Mesothelial cell of epicardium (in vitro differentiated cells): ENCODE data around the gene PANX2. TPM values are rescaled to one million over a fixed set of nuclear protein-coding genes. Genes with fewer than 3 reads are reported as not detected.

ENCODE experiments used
- DNase-seq, 2 experiments: peaks; one replicate each; pipeline ENCODE4 v3.0.0; 2021; ENCODE audit warnings: low spot score in 2 of 2; ENCODE audit not compliant: unreplicated experiment in 2 of 2
- H3K27ac Mint-ChIP-seq: 2 replicates; pipeline ENCODE4 v1.8.0; 2021; ENCODE audit warnings: mixed read lengths
- H3K27me3 Mint-ChIP-seq: 2 replicates; pipeline ENCODE4 v1.8.0; 2021; ENCODE audit warnings: low read depth, mixed read lengths
- H3K36me3 Mint-ChIP-seq: 2 replicates; pipeline ENCODE4 v1.8.0; 2021; ENCODE audit warnings: mixed read lengths
- H3K4me1 Mint-ChIP-seq: 2 replicates; pipeline ENCODE4 v1.8.0; 2021; ENCODE audit warnings: mixed read lengths
- H3K4me3 Mint-ChIP-seq: 2 replicates; pipeline ENCODE4 v1.8.0; 2021; ENCODE audit warnings: mild to moderate bottlenecking, moderate library complexity, mixed read lengths
- H3K9me3 Mint-ChIP-seq: 2 replicates; pipeline ENCODE4 v1.8.0; 2021; ENCODE audit warnings: mixed read lengths
- total RNA-seq: library from RNA; stranded (reverse); gene quantifications from 3 replicates; pipeline ENCODE4 v1.2.1, GENCODE V29; 2021
- TF ChIP-seq, protein P1 (sequence below): fragments of 200-600 bp; sonication (generic); IDR thresholded peaks from one replicate; pipeline ENCODE4 v1.5.0; 2021; ENCODE audit warnings: antibody characterized with exemption; ENCODE audit not compliant: unreplicated experiment

Gene PANX2
- total RNA-seq, 1 donor from 2014 or later = 7.0 TPM

DNA sequence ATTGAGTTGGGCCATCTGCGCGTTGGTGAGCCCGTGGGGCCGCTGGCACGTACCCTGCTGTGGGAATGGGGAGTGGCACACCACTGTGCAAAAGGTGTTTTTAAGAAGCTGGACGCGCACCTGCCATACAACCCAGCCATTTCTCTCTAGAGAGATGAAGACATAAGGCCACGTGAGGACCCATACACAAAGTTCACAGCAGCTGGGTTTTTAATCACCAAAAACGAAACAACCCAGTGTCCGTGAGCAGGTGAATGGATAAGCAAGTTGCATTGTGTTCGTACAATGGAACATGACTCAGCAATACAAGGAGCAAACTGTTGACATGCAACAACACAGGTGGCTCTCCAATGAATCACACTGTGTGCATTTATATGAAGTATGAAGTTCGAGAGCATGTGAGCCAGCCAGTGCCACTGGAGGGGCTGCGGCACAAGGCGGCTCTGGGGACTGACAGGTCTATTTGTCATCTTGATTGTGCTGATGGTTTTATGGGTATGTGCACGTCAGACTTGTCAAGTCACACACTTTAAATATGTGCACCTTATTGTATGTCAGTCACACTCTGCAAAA is 30.6 kb upstream of the PANX2 start:
- H3K4me1 Mint-ChIP-seq = peaks cover 10% of the 10 kb centered on the region
- no peak overlapping the region for H3K4me3 Mint-ChIP-seq
- H3K36me3 Mint-ChIP-seq = no peaks in the 10 kb centered on the region
- peaks cover 7% of the 10 kb centered on the region for H3K27me3 Mint-ChIP-seq
- TF ChIP-seq, protein P1, sequence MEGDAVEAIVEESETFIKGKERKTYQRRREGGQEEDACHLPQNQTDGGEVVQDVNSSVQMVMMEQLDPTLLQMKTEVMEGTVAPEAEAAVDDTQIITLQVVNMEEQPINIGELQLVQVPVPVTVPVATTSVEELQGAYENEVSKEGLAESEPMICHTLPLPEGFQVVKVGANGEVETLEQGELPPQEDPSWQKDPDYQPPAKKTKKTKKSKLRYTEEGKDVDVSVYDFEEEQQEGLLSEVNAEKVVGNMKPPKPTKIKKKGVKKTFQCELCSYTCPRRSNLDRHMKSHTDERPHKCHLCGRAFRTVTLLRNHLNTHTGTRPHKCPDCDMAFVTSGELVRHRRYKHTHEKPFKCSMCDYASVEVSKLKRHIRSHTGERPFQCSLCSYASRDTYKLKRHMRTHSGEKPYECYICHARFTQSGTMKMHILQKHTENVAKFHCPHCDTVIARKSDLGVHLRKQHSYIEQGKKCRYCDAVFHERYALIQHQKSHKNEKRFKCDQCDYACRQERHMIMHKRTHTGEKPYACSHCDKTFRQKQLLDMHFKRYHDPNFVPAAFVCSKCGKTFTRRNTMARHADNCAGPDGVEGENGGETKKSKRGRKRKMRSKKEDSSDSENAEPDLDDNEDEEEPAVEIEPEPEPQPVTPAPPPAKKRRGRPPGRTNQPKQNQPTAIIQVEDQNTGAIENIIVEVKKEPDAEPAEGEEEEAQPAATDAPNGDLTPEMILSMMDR = no peak
- H3K9me3 Mint-ChIP-seq = peaks cover 4% of the 10 kb centered on the region
- no peak overlapping the region for H3K27ac Mint-ChIP-seq
- DNase-seq = no peak

DNA sequence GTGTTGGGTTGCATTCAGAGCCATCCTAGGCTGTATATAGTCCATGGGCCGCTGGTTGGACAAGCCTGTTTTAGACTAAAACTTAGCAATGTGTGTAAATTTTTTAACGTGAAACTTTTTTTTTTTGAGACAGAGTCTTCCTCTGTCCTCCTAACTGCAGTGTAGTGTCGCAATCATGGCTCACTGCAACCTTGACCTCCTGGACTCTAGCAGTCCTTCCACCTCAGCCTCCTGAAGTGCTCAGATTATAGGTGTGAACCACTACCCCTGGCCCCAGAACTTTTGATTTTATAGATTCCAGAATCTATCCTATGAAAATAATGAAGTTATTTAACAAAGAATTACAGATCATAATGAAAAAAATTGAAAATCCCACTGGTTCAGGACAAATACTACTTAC is 29.9 kb upstream of the PANX2 start:
- DNase-seq = no peak
- peaks cover 7% of the 10 kb centered on the region for H3K27me3 Mint-ChIP-seq
- H3K9me3 Mint-ChIP-seq = peaks cover 4% of the 10 kb centered on the region
- no peak overlapping the region for H3K27ac Mint-ChIP-seq
- H3K4me1 Mint-ChIP-seq = peaks cover 13% of the 10 kb centered on the region
- no peak overlapping the region for H3K4me3 Mint-ChIP-seq
- TF ChIP-seq, protein P1 = no peak
- no peaks in the 10 kb centered on the region for H3K36me3 Mint-ChIP-seq

DNA sequence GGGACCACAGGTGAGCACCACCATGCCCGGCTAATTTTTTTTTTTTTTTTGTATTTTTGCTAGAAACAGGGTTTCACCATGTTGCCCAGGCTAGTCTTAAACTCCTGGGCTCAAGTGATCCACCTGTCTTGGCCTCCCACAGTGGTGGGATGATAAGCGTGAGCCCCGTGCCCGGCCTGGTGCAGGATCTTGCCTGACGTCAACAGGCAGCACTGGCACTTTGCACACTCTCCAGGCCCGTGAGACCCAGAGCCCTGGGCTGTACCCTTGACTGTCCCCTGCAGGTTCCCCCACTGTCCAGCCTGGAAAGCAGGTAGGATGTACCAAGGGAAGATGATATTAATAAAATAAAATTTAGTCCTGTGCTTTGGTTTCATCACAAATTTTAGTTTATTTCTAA is 29.1 kb upstream of the PANX2 start:
- Mint-ChIP-seq H3K27ac (no peak overlapping the region), H3K36me3 (no peaks in the 10 kb centered on the region), H3K4me1 (peaks cover 18% of the 10 kb centered on the region), H3K27me3 (peaks cover 7% of the 10 kb centered on the region), H3K9me3 (peaks cover 4% of the 10 kb centered on the region), H3K4me3 (no peak overlapping the region)
- no peak for DNase-seq
- TF ChIP-seq, protein P1 = no peak

DNA sequence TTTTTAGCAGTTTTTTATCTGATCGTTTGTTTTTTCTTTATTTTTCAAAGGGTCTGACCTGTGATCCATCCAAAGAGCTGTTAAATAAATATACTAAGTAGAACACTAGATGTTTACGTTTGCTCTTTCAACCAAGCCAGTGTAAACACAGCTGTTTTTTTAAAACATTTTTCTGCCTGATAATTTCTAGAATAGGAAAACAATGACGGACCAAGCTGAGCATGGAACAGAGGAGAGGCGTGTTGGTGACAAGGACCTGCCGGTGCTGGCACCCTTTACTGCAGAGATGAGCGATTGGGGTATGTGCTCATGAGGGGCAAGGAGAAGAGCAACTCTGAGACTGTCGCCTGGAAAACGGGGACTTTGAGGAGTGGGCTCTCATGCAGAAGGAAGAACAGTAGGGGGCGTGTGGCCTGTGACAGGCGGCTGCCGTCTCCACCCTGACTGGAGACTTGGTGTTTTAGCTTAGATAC is 28.6 kb upstream of the PANX2 start:
- DNase-seq = no peak

DNA sequence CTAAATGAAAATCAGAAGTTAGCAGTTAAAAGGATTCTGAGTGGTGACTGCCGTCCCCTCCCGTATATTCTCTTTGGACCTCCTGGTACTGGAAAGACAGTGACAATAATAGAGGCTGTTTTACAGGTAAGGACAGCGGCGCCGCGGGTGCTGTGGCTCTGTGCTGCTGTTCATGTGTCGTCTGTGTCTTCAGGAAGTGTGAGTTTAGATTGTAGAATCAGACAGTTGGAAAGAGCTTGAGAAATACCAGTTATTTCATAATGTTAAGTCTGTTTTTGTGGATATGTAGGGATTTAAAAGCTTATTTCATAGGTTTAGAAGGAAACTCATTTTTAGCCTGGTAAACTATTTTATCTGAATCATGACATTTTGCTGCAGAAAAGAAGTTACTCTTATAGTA is 27.4 kb upstream of the PANX2 start:
- H3K9me3 Mint-ChIP-seq = no peaks in the 10 kb centered on the region
- TF ChIP-seq, protein P1 = no peak
- no peak overlapping the region for H3K27ac Mint-ChIP-seq
- DNase-seq = no peak
- no peak overlapping the region for H3K4me3 Mint-ChIP-seq
- no peaks in the 10 kb centered on the region for H3K36me3 Mint-ChIP-seq
- H3K4me1 Mint-ChIP-seq = peaks cover 18% of the 10 kb centered on the region
- peaks cover 7% of the 10 kb centered on the region for H3K27me3 Mint-ChIP-seq

More for the DNA sequence above, 28.6 kb upstream of the PANX2 start:
- Mint-ChIP-seq H3K9me3 (peaks cover 4% of the 10 kb centered on the region), H3K36me3 (no peaks in the 10 kb centered on the region), H3K27ac (no peak overlapping the region), H3K4me3 (no peak overlapping the region), H3K27me3 (peaks cover 7% of the 10 kb centered on the region), H3K4me1 (peaks cover 18% of the 10 kb centered on the region)
- TF ChIP-seq, protein P1 = no peak
